CD14-positive monocyte (primary cell): ENCODE measurements around the gene ENPP6. TPM values are rescaled to one million over a fixed set of nuclear protein-coding genes. Genes with fewer than 3 reads are reported as not detected.

Source experiments
- DNase-seq, 3 donors: peaks; one replicate each; pipeline ENCODE4 v3.0.0-alpha.2; 2011 to 2022
- H2AFZ ChIP-seq: 2 replicates; pipeline ENCODE4 v1.6.0; 2012; ENCODE audit warnings: mild to moderate bottlenecking, low read depth, low read length, inconsistent platforms; ENCODE audit not compliant: insufficient read depth, poor library complexity, severe bottlenecking
- H3K27ac ChIP-seq, 2 donors: 1 replicate in 1 of 2; 2 replicates in 1 of 2; pipeline ENCODE4 v1.5.1; 2012 to 2013; ENCODE audit warnings: low read length in 2 of 2, control low read depth in 1 of 2, inconsistent platforms in 1 of 2, low read depth in 1 of 2, mild to moderate bottlenecking in 1 of 2
- H3K27me3 ChIP-seq, 2 donors: one replicate each; pipeline versions ENCODE4 v1.6.0 to v1.6.1; 2011 to 2013; ENCODE audit warnings: low read length in 2 of 2; ENCODE audit not compliant: control insufficient read depth in 2 of 2, insufficient read depth in 2 of 2
- H3K36me3 ChIP-seq, 2 donors: replicated peaks in 1 of 2; 1 replicate in 1 of 2; 2 replicates in 1 of 2; pipeline versions ENCODE4 v1.5.1 to v1.6.1; 2012 to 2013; ENCODE audit warnings: low read length in 2 of 2, control low read depth in 1 of 2, inconsistent platforms in 1 of 2, mild to moderate bottlenecking in 1 of 2; ENCODE audit not compliant: insufficient read depth in 2 of 2, control insufficient read depth in 1 of 2
- H3K4me1 ChIP-seq, 2 donors: 1 replicate in 1 of 2; 2 replicates in 1 of 2; pipeline versions ENCODE4 v1.5.1 to v1.6.1; 2012 to 2013; ENCODE audit warnings: low read length in 2 of 2, control low read depth in 1 of 2, inconsistent platforms in 1 of 2, mild to moderate bottlenecking in 1 of 2, moderate library complexity in 1 of 2; ENCODE audit not compliant: insufficient read depth in 2 of 2, control insufficient read depth in 1 of 2
- H3K4me2 ChIP-seq: replicated peaks from 2 replicates; pipeline ENCODE3; 2012; ENCODE audit warnings: low read length, moderate library complexity, mild to moderate bottlenecking; ENCODE audit not compliant: poor library complexity, severe bottlenecking; ENCODE audit errors: extremely low read depth
- H3K4me3 ChIP-seq, 3 experiments: fragments of 200-600 bp in 1 of 3; sonication (generic) in 1 of 3; replicated peaks in 1 of 3; 1 replicate in 2 of 3; 2 replicates in 1 of 3; pipeline ENCODE4 v1.5.1; 2011 to 2013; ENCODE audit warnings: low read length in 3 of 3, mild to moderate bottlenecking in 3 of 3, control low read depth in 2 of 3, low read depth in 2 of 3, inconsistent platforms in 1 of 3, moderate library complexity in 1 of 3
- H3K79me2 ChIP-seq: 2 replicates; pipeline ENCODE4 v1.6.0; 2012; ENCODE audit warnings: mild to moderate bottlenecking, control low read depth, inconsistent platforms, low read length, moderate library complexity; ENCODE audit not compliant: insufficient read depth
- H3K9ac ChIP-seq: 2 replicates; pipeline ENCODE4 v1.6.0; 2017; ENCODE audit warnings: low read length, mild to moderate bottlenecking; ENCODE audit not compliant: insufficient read depth, poor library complexity, severe bottlenecking
- H3K9me3 ChIP-seq, 2 donors: replicated peaks in 1 of 2; 1 replicate in 1 of 2; 2 replicates in 1 of 2; pipeline versions ENCODE4 v1.5.1 to v1.6.1; 2012 to 2013; ENCODE audit warnings: low read length in 2 of 2, control low read depth in 1 of 2; ENCODE audit not compliant: control insufficient read depth in 1 of 2, insufficient read depth in 1 of 2
- H4K20me1 ChIP-seq: 2 replicates; pipeline ENCODE4 v1.6.0; 2012; ENCODE audit warnings: mild to moderate bottlenecking, low read length, control low read depth, moderate library complexity; ENCODE audit not compliant: insufficient read depth
- H3K27ac Mint-ChIP-seq, 7 donors: one replicate each; pipeline ENCODE4 v1.8.0; 2020; ENCODE audit warnings: mild to moderate bottlenecking in 7 of 7, mixed read lengths in 7 of 7, moderate library complexity in 6 of 7, inconsistent platforms in 2 of 7
- H3K27me3 Mint-ChIP-seq, 3 donors: one replicate each; pipeline ENCODE4 v1.8.0; 2021 to 2022; ENCODE audit warnings: low read depth in 3 of 3, mild to moderate bottlenecking in 3 of 3, mixed read lengths in 3 of 3, moderate library complexity in 3 of 3, inconsistent platforms in 1 of 3
- H3K36me3 Mint-ChIP-seq, 2 donors: one replicate each; pipeline ENCODE4 v1.8.0; 2020; ENCODE audit warnings: mixed read lengths in 2 of 2, inconsistent platforms in 1 of 2, mild to moderate bottlenecking in 1 of 2
- H3K4me1 Mint-ChIP-seq: one replicate; pipeline ENCODE4 v1.8.0; 2020; ENCODE audit warnings: mild to moderate bottlenecking, mixed read lengths
- H3K4me3 Mint-ChIP-seq, 2 donors: one replicate each; pipeline ENCODE4 v1.8.0; 2020; ENCODE audit warnings: mild to moderate bottlenecking in 2 of 2, mixed read lengths in 2 of 2, moderate library complexity in 1 of 2
- H3K9me3 Mint-ChIP-seq, 7 donors: one replicate each; pipeline ENCODE4 v1.8.0; 2020 to 2022; ENCODE audit warnings: mixed read lengths in 7 of 7, mild to moderate bottlenecking in 6 of 7, moderate library complexity in 6 of 7, inconsistent platforms in 2 of 7
- WGBS: methylation state at CpG from one replicate; pipeline ENCODE4 v1.1.5; 2013; ENCODE audit warnings: missing lambda C conversion rate; ENCODE audit not compliant: insufficient coverage; 5-methylcytosine and 5-hydroxymethylcytosine counted together
- intact Hi-C, 2 donors: fragments of 100-400 bp; cut with micrococcal nuclease; formaldehyde crosslinking; loops; one replicate each; pipeline versions ENCODE4 v1.15.0 to v1.15.1; 2023
- polyA plus RNA-seq, 3 donors: library from polyadenylated mRNA; depleted of rRNA in 1 of 3; unstranded in 2 of 3; stranded (reverse) in 1 of 3; fragments of 300-500 nt in 2 of 3; fragments of >200 nt in 1 of 3; fragmentation: Illumina TruSeq in 2 of 3; gene quantifications; 1 replicate in 2 of 3; 2 replicates in 1 of 3; pipeline ENCODE4 v1.2.3, GENCODE V29; 2012 to 2021
- TF ChIP-seq, protein P1 (sequence below): fragments of 200-600 bp; IDR thresholded peaks from one replicate; pipeline ENCODE4 v1.8.0; 2022; ENCODE audit warnings: antibody characterized with exemption, mild to moderate bottlenecking

The ENPP6 gene
- polyA plus RNA-seq, 3 donors: 0.05 TPM; not detected in 2

DNA sequence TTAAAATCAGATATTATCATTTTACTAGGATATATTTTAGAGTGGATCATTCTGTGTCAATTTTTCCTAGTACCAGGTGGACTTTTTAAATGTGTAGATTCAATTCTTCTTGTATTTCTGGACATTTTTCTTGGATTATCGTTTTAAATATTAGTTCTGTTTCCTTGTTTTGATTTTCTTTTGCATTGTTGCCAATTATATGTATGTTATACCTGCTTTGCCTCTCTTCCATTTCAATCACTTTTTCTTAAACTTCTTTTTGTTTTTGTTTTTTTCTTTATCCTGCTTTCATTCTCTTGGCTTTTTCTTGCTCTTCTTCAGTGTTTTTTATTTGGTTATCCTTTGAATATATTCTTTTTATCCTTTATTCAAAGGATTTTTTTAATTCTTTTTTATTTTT, 171.5 kb downstream of the ENPP6 start:
- H3K27ac ChIP-seq: no peak overlapping the region
- no peak overlapping the region for H3K4me3 Mint-ChIP-seq
- H3K27me3 ChIP-seq: peaks cover 2% of the 10 kb centered on the region in 2 donors
- no peaks in the 10 kb centered on the region for H3K4me1 ChIP-seq
- no peak overlapping the region for H3K9ac ChIP-seq
- H3K27ac Mint-ChIP-seq: no peak overlapping the region
- H2AFZ ChIP-seq: no peak overlapping the region
- H3K27me3 Mint-ChIP-seq: peaks cover 0 to 8% (median 3%) of the 10 kb centered on the region in 3 donors
- H3K4me2 ChIP-seq: no peak overlapping the region
- intact Hi-C loops: no loop called here
- peaks cover 12 to 34% (median 16%) of the 10 kb centered on the region in 7 donors for H3K9me3 Mint-ChIP-seq
- H3K4me1 Mint-ChIP-seq: no peaks in the 10 kb centered on the region
- no peaks in the 10 kb centered on the region for H3K79me2 ChIP-seq
- no peaks in the 10 kb centered on the region for H4K20me1 ChIP-seq
- H3K9me3 ChIP-seq: peaks cover 4 to 16% of the 10 kb centered on the region in 2 donors
- TF ChIP-seq, protein P1, sequence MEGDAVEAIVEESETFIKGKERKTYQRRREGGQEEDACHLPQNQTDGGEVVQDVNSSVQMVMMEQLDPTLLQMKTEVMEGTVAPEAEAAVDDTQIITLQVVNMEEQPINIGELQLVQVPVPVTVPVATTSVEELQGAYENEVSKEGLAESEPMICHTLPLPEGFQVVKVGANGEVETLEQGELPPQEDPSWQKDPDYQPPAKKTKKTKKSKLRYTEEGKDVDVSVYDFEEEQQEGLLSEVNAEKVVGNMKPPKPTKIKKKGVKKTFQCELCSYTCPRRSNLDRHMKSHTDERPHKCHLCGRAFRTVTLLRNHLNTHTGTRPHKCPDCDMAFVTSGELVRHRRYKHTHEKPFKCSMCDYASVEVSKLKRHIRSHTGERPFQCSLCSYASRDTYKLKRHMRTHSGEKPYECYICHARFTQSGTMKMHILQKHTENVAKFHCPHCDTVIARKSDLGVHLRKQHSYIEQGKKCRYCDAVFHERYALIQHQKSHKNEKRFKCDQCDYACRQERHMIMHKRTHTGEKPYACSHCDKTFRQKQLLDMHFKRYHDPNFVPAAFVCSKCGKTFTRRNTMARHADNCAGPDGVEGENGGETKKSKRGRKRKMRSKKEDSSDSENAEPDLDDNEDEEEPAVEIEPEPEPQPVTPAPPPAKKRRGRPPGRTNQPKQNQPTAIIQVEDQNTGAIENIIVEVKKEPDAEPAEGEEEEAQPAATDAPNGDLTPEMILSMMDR: no peak
- H3K36me3 ChIP-seq: no peaks in the 10 kb centered on the region
- H3K4me3 ChIP-seq: no peak overlapping the region
- H3K36me3 Mint-ChIP-seq: no peaks in the 10 kb centered on the region
- WGBS: no CpG with 5 or more reads among the region's 1 CpG
- no peak for DNase-seq

DNA sequence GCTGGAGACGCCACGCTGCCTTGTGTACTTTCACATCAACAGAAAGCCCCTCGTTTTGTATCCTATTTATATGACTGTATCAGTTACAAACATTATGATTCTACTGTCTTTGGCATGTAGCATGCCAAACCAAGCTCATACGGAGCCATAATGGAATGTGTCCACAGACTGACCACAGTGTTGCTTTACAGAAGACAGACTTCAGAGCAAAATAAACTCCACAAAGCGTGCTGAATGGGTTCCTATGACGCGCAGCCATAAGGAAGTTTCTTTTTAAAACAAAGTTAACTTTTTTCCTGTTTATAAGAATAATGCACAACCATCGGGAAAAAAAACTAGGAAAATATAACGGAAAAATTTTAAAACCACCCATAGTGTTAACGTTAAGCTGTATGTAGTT, 176.5 kb downstream of the ENPP6 start:
- DNase-seq: no peak
- H3K36me3 Mint-ChIP-seq: no peaks in the 10 kb centered on the region
- H3K27me3 ChIP-seq: peaks cover 10 to 29% of the 10 kb centered on the region in 2 donors
- no peak overlapping the region for H3K9ac ChIP-seq
- H3K4me3 Mint-ChIP-seq: no peak overlapping the region
- peaks cover under 1 to 12% (median 8%) of the 10 kb centered on the region in 7 donors for H3K9me3 Mint-ChIP-seq
- WGBS: 83% methylated on average over 1 of the region's 10 CpGs
- H3K36me3 ChIP-seq: no peaks in the 10 kb centered on the region
- H3K4me2 ChIP-seq: no peak overlapping the region
- no peak overlapping the region for H3K27ac ChIP-seq
- H2AFZ ChIP-seq: no peak overlapping the region
- H3K4me3 ChIP-seq: no peak overlapping the region
- H3K27ac Mint-ChIP-seq: no peak overlapping the region
- H3K9me3 ChIP-seq: peaks cover 0 to 6% of the 10 kb centered on the region in 2 donors
- TF ChIP-seq, protein P1: no peak
- intact Hi-C loops: no loop called here
- H3K79me2 ChIP-seq: no peaks in the 10 kb centered on the region
- peaks cover 10% of the 10 kb centered on the region for H3K4me1 Mint-ChIP-seq
- peaks cover 23 to 41% (median 27%) of the 10 kb centered on the region in 3 donors for H3K27me3 Mint-ChIP-seq
- H4K20me1 ChIP-seq: no peaks in the 10 kb centered on the region
- H3K4me1 ChIP-seq: peaks cover 0 to 4% of the 10 kb centered on the region in 2 donors
